H1 (cell line): Measurements from ENCODE around the gene ARHGAP26. TPM values are rescaled to one million over a fixed set of nuclear protein-coding genes. Genes with fewer than 3 reads are reported as not detected.

Experiments
- CBX8 ChIP-seq: fragments of 300-800, 300-1000 bp; sonication (generic); IDR thresholded peaks from 2 replicates; pipeline ENCODE4 v1.7.1; 2016; ENCODE audit warnings: low read depth, low read length, borderline replicate concordance
- CHD1 ChIP-seq: IDR thresholded peaks from 2 replicates; pipeline ENCODE4 v1.6.1; 2012; ENCODE audit warnings: low read depth, low read length, improper control_type of control experiment
- EGR1 ChIP-seq: IDR thresholded peaks from 2 replicates; pipeline ENCODE4 v1.6.1; 2011; ENCODE audit warnings: low read depth, low read length, borderline replicate concordance
- JUN ChIP-seq: IDR thresholded peaks from 2 replicates; pipeline ENCODE4 v1.6.1; 2011; ENCODE audit warnings: low read depth, mild to moderate bottlenecking, improper control_type of control experiment, low read length
- polyA plus RNA-seq, 7 experiments: library from polyadenylated mRNA; depleted of rRNA in 3 of 7; stranded (reverse) in 5 of 7; unstranded in 2 of 7; fragments of >200 nt in 5 of 7; fragments of 200-250 nt in 2 of 7; gene quantifications; 1 replicate in 5 of 7; 2 replicates in 1 of 7; 4 replicates in 1 of 7; pipeline versions ENCODE4 v1.2.1 to v1.2.3, GENCODE V29; 2011 to 2013; ENCODE audit warnings: missing spikeins in 2 of 7, mixed read lengths in 2 of 7
- total RNA-seq: library from RNA; stranded (reverse); fragmentation: NEBNext Ultra II Directional; extraction: Animal tissue kit (Norgen Biotek cat#: 25700); gene quantifications from 2 replicates; pipeline ENCODE4 v1.2.1, GENCODE V29; 2021
- TF ChIP-seq, protein P1 (sequence below), 3 experiments: IDR thresholded peaks; 1 replicate in 2 of 3; 2 replicates in 1 of 3; pipeline versions ENCODE4 v1.5.1 to v1.6.1; 2011; ENCODE audit warnings: low read length in 3 of 3, mild to moderate bottlenecking in 3 of 3, inconsistent platforms in 2 of 3, low read depth in 1 of 3, moderate library complexity in 1 of 3; ENCODE audit not compliant: insufficient read depth in 1 of 3; ENCODE audit errors: control extremely low read depth in 1 of 3

Gene ARHGAP26
- total and polyA plus RNA-seq, 2 of the 8 experiments (the other 6 are each of a cell fraction or from before 2014, with no cell fraction given): 7.1 to 24.8 TPM

GRCh38 chr5:143017992-143018391, 247.8 kb downstream of the ARHGAP26 start (continued):
- TF ChIP-seq, protein P1, sequence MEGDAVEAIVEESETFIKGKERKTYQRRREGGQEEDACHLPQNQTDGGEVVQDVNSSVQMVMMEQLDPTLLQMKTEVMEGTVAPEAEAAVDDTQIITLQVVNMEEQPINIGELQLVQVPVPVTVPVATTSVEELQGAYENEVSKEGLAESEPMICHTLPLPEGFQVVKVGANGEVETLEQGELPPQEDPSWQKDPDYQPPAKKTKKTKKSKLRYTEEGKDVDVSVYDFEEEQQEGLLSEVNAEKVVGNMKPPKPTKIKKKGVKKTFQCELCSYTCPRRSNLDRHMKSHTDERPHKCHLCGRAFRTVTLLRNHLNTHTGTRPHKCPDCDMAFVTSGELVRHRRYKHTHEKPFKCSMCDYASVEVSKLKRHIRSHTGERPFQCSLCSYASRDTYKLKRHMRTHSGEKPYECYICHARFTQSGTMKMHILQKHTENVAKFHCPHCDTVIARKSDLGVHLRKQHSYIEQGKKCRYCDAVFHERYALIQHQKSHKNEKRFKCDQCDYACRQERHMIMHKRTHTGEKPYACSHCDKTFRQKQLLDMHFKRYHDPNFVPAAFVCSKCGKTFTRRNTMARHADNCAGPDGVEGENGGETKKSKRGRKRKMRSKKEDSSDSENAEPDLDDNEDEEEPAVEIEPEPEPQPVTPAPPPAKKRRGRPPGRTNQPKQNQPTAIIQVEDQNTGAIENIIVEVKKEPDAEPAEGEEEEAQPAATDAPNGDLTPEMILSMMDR (IDR thresholded peaks at IDR 0.05; ENCODE audit: control extremely low read depth in 1 of 3, insufficient read depth in 1 of 3, low read depth in 1 of 3, low read length in 3 of 3): no peak
- TF ChIP-seq JUN (no peak), EGR1 (no peak), CHD1 (no peak), CBX8 (no peak)
